Osteocyte (in vitro differentiated cells): ENCODE data around the gene SLC8A1. TPM values are rescaled to one million over a fixed set of nuclear protein-coding genes. Genes with fewer than 3 reads are reported as not detected.

ENCODE experiments used
- DNase-seq: peaks from one replicate; pipeline ENCODE4 v3.0.0; 2021; ENCODE audit warnings: mixed read lengths; ENCODE audit not compliant: unreplicated experiment; ENCODE audit errors: extremely low spot score
- H3K27ac Mint-ChIP-seq: one replicate; pipeline ENCODE4 v1.8.0; 2021; ENCODE audit warnings: mild to moderate bottlenecking, mixed read lengths; ENCODE audit not compliant: unreplicated experiment
- H3K27me3 Mint-ChIP-seq: one replicate; pipeline ENCODE4 v1.8.0; 2021; ENCODE audit warnings: mixed read lengths; ENCODE audit not compliant: unreplicated experiment
- H3K36me3 Mint-ChIP-seq: one replicate; pipeline ENCODE4 v1.8.0; 2021; ENCODE audit warnings: mixed read lengths; ENCODE audit not compliant: unreplicated experiment
- H3K4me1 Mint-ChIP-seq: one replicate; pipeline ENCODE4 v1.8.0; 2021; ENCODE audit warnings: mixed read lengths; ENCODE audit not compliant: unreplicated experiment
- H3K4me3 Mint-ChIP-seq: one replicate; pipeline ENCODE4 v1.8.0; 2021; ENCODE audit warnings: mild to moderate bottlenecking, moderate library complexity, mixed read lengths; ENCODE audit not compliant: unreplicated experiment
- H3K9me3 Mint-ChIP-seq: one replicate; pipeline ENCODE4 v1.8.0; 2021; ENCODE audit warnings: mixed read lengths; ENCODE audit not compliant: unreplicated experiment
- total RNA-seq: library from RNA; stranded (reverse); gene quantifications from 2 replicates; pipeline ENCODE4 v1.2.1, GENCODE V29; 2021
- TF ChIP-seq, protein P1 (sequence below): fragments of 200-600 bp; sonication (generic); IDR thresholded peaks from 2 replicates; pipeline ENCODE4 v1.5.0; 2021; ENCODE audit warnings: antibody characterized with exemption, mild to moderate bottlenecking, moderate library complexity

SLC8A1 gene
- total RNA-seq, 1 donor from 2014 or later = 17.3 TPM

DNA sequence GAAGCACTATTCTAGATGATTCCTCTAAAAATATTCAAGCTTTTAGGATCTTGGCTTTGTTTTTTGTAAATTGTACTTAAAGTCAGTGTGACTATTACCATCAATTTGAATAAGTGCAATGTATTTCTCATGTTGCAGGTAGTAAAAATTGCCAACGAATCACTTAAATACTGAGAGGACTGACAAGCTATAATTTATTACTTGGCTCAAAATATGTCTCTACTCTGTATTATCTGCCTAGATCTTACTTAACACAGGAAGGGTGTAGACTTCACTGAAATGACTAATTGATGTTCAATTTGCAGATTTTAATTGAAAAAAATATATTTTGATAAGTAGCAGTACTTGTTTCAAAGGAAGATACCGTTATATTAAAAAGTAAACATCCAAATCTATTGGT is 202.3 kb downstream of the SLC8A1 start:
- H3K36me3 Mint-ChIP-seq = no peaks in the 10 kb centered on the region
- no peaks in the 10 kb centered on the region for H3K27me3 Mint-ChIP-seq
- H3K4me1 Mint-ChIP-seq = peaks cover 24% of the 10 kb centered on the region
- TF ChIP-seq, protein P1, sequence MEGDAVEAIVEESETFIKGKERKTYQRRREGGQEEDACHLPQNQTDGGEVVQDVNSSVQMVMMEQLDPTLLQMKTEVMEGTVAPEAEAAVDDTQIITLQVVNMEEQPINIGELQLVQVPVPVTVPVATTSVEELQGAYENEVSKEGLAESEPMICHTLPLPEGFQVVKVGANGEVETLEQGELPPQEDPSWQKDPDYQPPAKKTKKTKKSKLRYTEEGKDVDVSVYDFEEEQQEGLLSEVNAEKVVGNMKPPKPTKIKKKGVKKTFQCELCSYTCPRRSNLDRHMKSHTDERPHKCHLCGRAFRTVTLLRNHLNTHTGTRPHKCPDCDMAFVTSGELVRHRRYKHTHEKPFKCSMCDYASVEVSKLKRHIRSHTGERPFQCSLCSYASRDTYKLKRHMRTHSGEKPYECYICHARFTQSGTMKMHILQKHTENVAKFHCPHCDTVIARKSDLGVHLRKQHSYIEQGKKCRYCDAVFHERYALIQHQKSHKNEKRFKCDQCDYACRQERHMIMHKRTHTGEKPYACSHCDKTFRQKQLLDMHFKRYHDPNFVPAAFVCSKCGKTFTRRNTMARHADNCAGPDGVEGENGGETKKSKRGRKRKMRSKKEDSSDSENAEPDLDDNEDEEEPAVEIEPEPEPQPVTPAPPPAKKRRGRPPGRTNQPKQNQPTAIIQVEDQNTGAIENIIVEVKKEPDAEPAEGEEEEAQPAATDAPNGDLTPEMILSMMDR = no peak
- no peak overlapping the region for H3K4me3 Mint-ChIP-seq
- no peak overlapping the region for H3K27ac Mint-ChIP-seq
- DNase-seq = no peak
- H3K9me3 Mint-ChIP-seq = no peaks in the 10 kb centered on the region

DNA sequence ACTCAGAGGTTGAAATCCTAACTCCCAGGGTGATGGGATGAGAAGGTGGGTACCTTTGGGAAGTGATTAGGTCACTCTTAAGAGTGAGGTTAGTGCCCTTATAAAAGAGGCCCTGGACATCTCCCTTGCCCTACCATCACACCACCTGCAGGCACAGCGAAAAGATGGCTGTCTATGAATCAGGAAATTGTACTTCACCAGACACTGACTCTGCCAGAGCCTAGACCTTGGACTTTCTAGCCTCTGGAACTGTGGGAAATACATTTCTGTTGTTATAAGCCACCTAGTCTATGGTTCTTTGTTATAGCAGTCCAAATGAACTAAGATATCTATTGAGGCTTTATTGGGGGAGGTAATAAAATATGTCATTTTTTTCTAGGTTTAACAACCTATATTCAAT is 203.6 kb downstream of the SLC8A1 start:
- Mint-ChIP-seq H3K36me3 (no peaks in the 10 kb centered on the region), H3K27me3 (no peaks in the 10 kb centered on the region), H3K4me1 (peaks cover 37% of the 10 kb centered on the region), H3K4me3 (no peak overlapping the region), H3K9me3 (no peaks in the 10 kb centered on the region), H3K27ac (no peak overlapping the region)
- DNase-seq = no peak
- TF ChIP-seq, protein P1 = no peak

DNA sequence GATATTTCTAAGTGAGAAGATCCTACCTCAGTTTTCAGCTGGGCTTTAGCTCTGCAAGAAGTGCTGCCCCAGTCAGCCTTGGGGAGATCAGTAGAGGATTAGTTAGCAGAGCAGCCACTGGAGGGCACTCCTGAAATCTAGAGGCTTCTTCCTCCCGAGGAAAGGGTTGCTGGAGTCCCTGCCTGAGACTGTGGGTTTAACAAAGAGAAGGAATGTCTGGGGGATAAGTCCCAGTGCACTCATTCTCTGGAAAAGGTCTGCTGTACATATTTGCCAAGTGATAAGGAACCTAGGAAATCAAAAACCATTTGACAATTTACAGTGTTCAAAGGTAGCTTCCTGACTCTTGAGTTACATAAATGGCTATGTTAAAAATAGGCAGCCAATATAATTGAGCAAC is 207.2 kb downstream of the SLC8A1 start:
- Mint-ChIP-seq H3K9me3 (no peaks in the 10 kb centered on the region), H3K4me1 (peaks cover 69% of the 10 kb centered on the region), H3K27me3 (no peaks in the 10 kb centered on the region), H3K4me3 (no peak overlapping the region), H3K27ac (peak overlapping the region; percentile 85), H3K36me3 (peaks cover 2% of the 10 kb centered on the region)
- TF ChIP-seq, protein P1 = peak; percentile 77
- DNase-seq = no peak

DNA sequence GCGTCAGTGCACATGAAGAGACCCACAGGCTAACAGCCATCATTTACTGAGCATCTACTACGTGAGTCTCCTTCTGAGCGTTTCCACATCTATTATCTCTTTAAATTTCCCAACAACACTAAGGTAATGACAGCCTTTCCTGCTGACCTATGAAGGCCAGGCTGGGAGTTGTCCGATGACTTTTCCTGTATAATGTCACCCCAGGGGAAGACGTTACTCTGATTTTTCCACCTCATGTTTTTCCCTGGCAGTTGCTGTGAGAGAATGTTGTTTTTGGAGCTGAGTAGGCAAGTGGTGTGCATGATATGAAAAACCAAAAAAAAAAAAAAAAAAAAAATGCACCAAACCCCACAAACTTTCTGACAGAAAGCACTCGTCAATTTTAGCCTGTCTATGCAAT is 207.6 kb downstream of the SLC8A1 start:
- no peak for DNase-seq
- peaks cover 72% of the 10 kb centered on the region for H3K4me1 Mint-ChIP-seq
- H3K36me3 Mint-ChIP-seq = peaks cover 2% of the 10 kb centered on the region
- TF ChIP-seq, protein P1 = no peak
- no peak overlapping the region for H3K4me3 Mint-ChIP-seq
- no peaks in the 10 kb centered on the region for H3K27me3 Mint-ChIP-seq
- peak overlapping the region; percentile 85 for H3K27ac Mint-ChIP-seq
- no peaks in the 10 kb centered on the region for H3K9me3 Mint-ChIP-seq

DNA sequence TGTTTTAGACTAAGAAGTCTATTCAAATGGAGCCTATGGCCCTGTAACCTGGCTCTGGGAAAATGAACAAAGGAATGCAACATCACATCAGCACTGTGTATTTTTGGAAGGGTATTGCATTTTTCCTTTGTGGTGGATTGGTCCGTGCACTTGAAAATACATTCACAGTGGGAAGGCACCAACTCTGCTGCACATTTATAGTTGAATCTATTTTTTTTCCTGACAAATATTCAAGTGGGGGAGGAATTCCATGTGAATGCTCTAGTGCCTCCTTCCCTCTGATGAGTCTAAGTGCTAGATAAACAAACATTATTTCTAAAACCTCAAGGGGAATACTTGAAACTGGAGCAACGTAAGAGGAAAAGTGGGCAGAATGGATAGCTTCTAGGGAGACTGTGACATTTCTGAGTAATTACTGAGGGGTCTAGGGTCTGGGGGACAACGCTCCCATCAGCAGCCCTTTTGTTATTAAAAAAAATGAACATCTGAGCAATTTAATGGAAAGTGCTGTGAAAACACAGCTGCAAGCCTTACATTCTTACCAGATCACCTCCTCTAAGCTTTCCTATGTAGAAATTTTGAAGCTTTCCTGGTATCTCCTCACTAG is 208.2 kb downstream of the SLC8A1 start:
- TF ChIP-seq, protein P1 = no peak
- H3K4me1 Mint-ChIP-seq = peaks cover 72% of the 10 kb centered on the region
- H3K36me3 Mint-ChIP-seq = peaks cover 2% of the 10 kb centered on the region
- no peak for DNase-seq
- no peaks in the 10 kb centered on the region for H3K9me3 Mint-ChIP-seq
- no peak overlapping the region for H3K4me3 Mint-ChIP-seq
- no peaks in the 10 kb centered on the region for H3K27me3 Mint-ChIP-seq
- peak overlapping the region; percentile 85 for H3K27ac Mint-ChIP-seq
